A375 (cell line): ENCODE data around the gene CCL7. TPM values are rescaled to one million over a fixed set of nuclear protein-coding genes. Genes with fewer than 3 reads are reported as not detected.

ENCODE experiments used
- total RNA-seq: library from RNA; depleted of rRNA; stranded (reverse); fragments of >200 nt; shearing (Covaris generic); gene quantifications from 2 replicates; pipeline ENCODE4 v1.2.3, GENCODE V29; 2014; rRNA removed

Gene CCL7
- total RNA-seq = not detected in 2 replicates

GRCh38 chr17:34269969-34270368, at the start of gene CCL7:
CCL7 (plus strand) TSS chr17:34270221; CDS start chr17:34270291, 70 bp downstream.

GRCh38 chr17:34254651-34255380, 15.2 kb upstream of the CCL7 start, which contains the start of gene CCL2:
CCL2 (plus strand) TSS chr17:34255285; CDS start chr17:34255350, 65 bp downstream.

GRCh38 chr17:34285286-34285792, 15.3 kb downstream of the CCL7 start, which contains the start of gene CCL11:
CCL11 (plus strand) TSS chr17:34285742; CDS start chr17:34285809, 67 bp downstream.

GRCh38 chr17:34319039-34319483, 49.0 kb downstream of the CCL7 start, which contains the start of gene CCL8:
CCL8 (plus strand) TSS chr17:34319435; CDS start chr17:34319502, 67 bp downstream.

Other genes starting within 250 kb of the CCL7 start
- 0.66 and 4.1 TPM in 2 replicates for gene CCL2, start 14.9 kb upstream of the CCL7 start, total RNA-seq
- gene CCL11, start 15.5 kb downstream of the CCL7 start, total RNA-seq = not detected in 2 replicates
- gene CCL8, start 49.2 kb downstream of the CCL7 start, total RNA-seq = not detected in 2 replicates
- gene CCL13, start 86.3 kb downstream of the CCL7 start, total RNA-seq = not detected in 2 replicates
- not detected in 2 replicates for gene CCL1, start 93.0 kb downstream of the CCL7 start, total RNA-seq